ENCODE measurements around the gene MRPL38.
"Not testable (repeated sequence)": the region's sequence is repeated elsewhere in the genome, so short reads cannot be mapped to it uniquely, and the experiment has no call there.

The MRPL38 gene

GRCh38 chr17:75868730-75869281 is 35.9 kb downstream of the MRPL38 start:
- WGBS, 2 donors (ENCODE audit: extremely low coverage in 2 of 2, insufficient read length in 2 of 2, insufficient replicate concordance in 1 of 2) = no CpG with 5 or more reads among the region's 12 CpGs
- not testable (repeated sequence) for H2AK5ac ChIP-seq (ENCODE audit: low read depth, low read length); H4K91ac ChIP-seq (ENCODE audit: low read depth, low read length, poor library complexity)

GRCh38 chr17:75865404-75866188 is 39.1 kb downstream of the MRPL38 start:
- H4K91ac ChIP-seq (ENCODE audit: low read depth, low read length, poor library complexity); H3K4me3 ChIP-seq (ENCODE audit: low read length in 2 of 2); H3K4me2 ChIP-seq (ENCODE audit: insufficient read depth, low read length, poor library complexity, severe bottlenecking); H3K27me3 ChIP-seq (ENCODE audit: control insufficient read depth in 3 of 3, insufficient read depth in 3 of 3, low read depth in 1 of 3, low read length in 3 of 3); H2BK15ac ChIP-seq (ENCODE audit: low read length); H3K23ac ChIP-seq (ENCODE audit: low read depth, low read length, poor library complexity); H3K9ac ChIP-seq (ENCODE audit: low read depth, low read length, poor library complexity); H4K8ac ChIP-seq (ENCODE audit: low read depth, low read length); H3K14ac ChIP-seq (ENCODE audit: low read length); H2BK120ac ChIP-seq (ENCODE audit: low read depth, low read length); H2BK5ac ChIP-seq (ENCODE audit: low read length); H3K79me1 ChIP-seq (ENCODE audit: low read depth, low read length); DNase-seq (ENCODE audit: low spot score); H3K36me3 ChIP-seq (replicated peaks in 1 of 2; ENCODE audit: control insufficient read depth in 2 of 2, insufficient read depth in 2 of 2, low read length in 2 of 2); H2BK12ac ChIP-seq (ENCODE audit: low read length); H3K9me3 ChIP-seq (replicated peaks in 1 of 2; ENCODE audit: control insufficient read depth in 2 of 2, insufficient read depth in 1 of 2, low read depth in 1 of 2, low read length in 2 of 2); H3K4ac ChIP-seq (ENCODE audit: low read length); H3K27ac ChIP-seq (replicated peaks; ENCODE audit: low read length): not testable (repeated sequence)
- WGBS, 2 donors (ENCODE audit: extremely low coverage in 2 of 2, insufficient read length in 2 of 2, insufficient replicate concordance in 1 of 2) = no CpG with 5 or more reads among the region's 17 CpGs
- Histone ChIP-seq H3K18ac (ENCODE audit: low read length) (peak overlapping the region; percentile 88), H2AFZ (ENCODE audit: low read length) (peak overlapping the region; percentile 32), H2AK5ac (ENCODE audit: low read depth, low read length) (peak overlapping the region; percentile 35), H3K4me1 (ENCODE audit: control insufficient read depth in 2 of 2, insufficient read depth in 1 of 2, low read depth in 1 of 2, low read length in 2 of 2) (peaks cover 7 to 21% of the 10 kb centered on the region in 2 donors)

More at GRCh38 chr17:75868730-75869281, 35.9 kb downstream of the MRPL38 start:
- H3K23ac ChIP-seq (ENCODE audit: low read depth, low read length, poor library complexity); H4K8ac ChIP-seq (ENCODE audit: low read depth, low read length); H3K36me3 ChIP-seq (replicated peaks in 1 of 2; ENCODE audit: control insufficient read depth in 2 of 2, insufficient read depth in 2 of 2, low read length in 2 of 2); H2BK12ac ChIP-seq (ENCODE audit: low read length); H3K4me3 ChIP-seq (ENCODE audit: low read length in 2 of 2); H3K4ac ChIP-seq (ENCODE audit: low read length); H3K4me2 ChIP-seq (ENCODE audit: insufficient read depth, low read length, poor library complexity, severe bottlenecking); H3K79me1 ChIP-seq (ENCODE audit: low read depth, low read length); H3K27me3 ChIP-seq (ENCODE audit: control insufficient read depth in 3 of 3, insufficient read depth in 3 of 3, low read depth in 1 of 3, low read length in 3 of 3); H2BK15ac ChIP-seq (ENCODE audit: low read length); H3K27ac ChIP-seq (replicated peaks; ENCODE audit: low read length); H3K14ac ChIP-seq (ENCODE audit: low read length); DNase-seq (ENCODE audit: low spot score); H3K9ac ChIP-seq (ENCODE audit: low read depth, low read length, poor library complexity); H2BK5ac ChIP-seq (ENCODE audit: low read length); H3K9me3 ChIP-seq (replicated peaks in 1 of 2; ENCODE audit: control insufficient read depth in 2 of 2, insufficient read depth in 1 of 2, low read depth in 1 of 2, low read length in 2 of 2); H2BK120ac ChIP-seq (ENCODE audit: low read depth, low read length); H3K18ac ChIP-seq (ENCODE audit: low read length): not testable (repeated sequence)
- Histone ChIP-seq H2AFZ (ENCODE audit: low read length) (peak overlapping the region; percentile 82), H3K4me1 (ENCODE audit: control insufficient read depth in 2 of 2, insufficient read depth in 1 of 2, low read depth in 1 of 2, low read length in 2 of 2) (peaks cover 9 to 29% of the 10 kb centered on the region in 2 donors)

- H2BK15ac ChIP-seq (ENCODE audit: low read length); H4K91ac ChIP-seq (ENCODE audit: low read depth, low read length, poor library complexity); H2BK120ac ChIP-seq (ENCODE audit: low read depth, low read length); H3K27ac ChIP-seq (replicated peaks; ENCODE audit: low read length); H3K79me1 ChIP-seq (ENCODE audit: low read depth, low read length); H3K9me3 ChIP-seq (replicated peaks in 1 of 2; ENCODE audit: control insufficient read depth in 2 of 2, insufficient read depth in 1 of 2, low read depth in 1 of 2, low read length in 2 of 2); H3K9ac ChIP-seq (ENCODE audit: low read depth, low read length, poor library complexity); H3K4me2 ChIP-seq (ENCODE audit: insufficient read depth, low read length, poor library complexity, severe bottlenecking); H3K27me3 ChIP-seq (ENCODE audit: control insufficient read depth in 3 of 3, insufficient read depth in 3 of 3, low read depth in 1 of 3, low read length in 3 of 3); H3K14ac ChIP-seq (ENCODE audit: low read length); H3K36me3 ChIP-seq (replicated peaks in 1 of 2; ENCODE audit: control insufficient read depth in 2 of 2, insufficient read depth in 2 of 2, low read length in 2 of 2); H4K8ac ChIP-seq (ENCODE audit: low read depth, low read length); DNase-seq (ENCODE audit: low spot score); H2BK5ac ChIP-seq (ENCODE audit: low read length); H2BK12ac ChIP-seq (ENCODE audit: low read length); H3K4me3 ChIP-seq (ENCODE audit: low read length in 2 of 2); H3K23ac ChIP-seq (ENCODE audit: low read depth, low read length, poor library complexity); H3K4ac ChIP-seq (ENCODE audit: low read length); H3K18ac ChIP-seq (ENCODE audit: low read length): not testable (repeated sequence)
- Histone ChIP-seq H2AFZ (ENCODE audit: low read length) (peak overlapping the region; percentile 73), H3K4me1 (ENCODE audit: control insufficient read depth in 2 of 2, insufficient read depth in 1 of 2, low read depth in 1 of 2, low read length in 2 of 2) (peaks cover 7 to 20% of the 10 kb centered on the region in 2 donors), H2AK5ac (ENCODE audit: low read depth, low read length) (peak overlapping the region; percentile 35)
- no CpG with 5 or more reads among the region's 4 CpGs for WGBS, 2 donors (ENCODE audit: extremely low coverage in 2 of 2, insufficient read length in 2 of 2, insufficient replicate concordance in 1 of 2)
Measured at GRCh38 chr17:75864887-75865286, 39.8 kb downstream of the MRPL38 start.

DNA sequence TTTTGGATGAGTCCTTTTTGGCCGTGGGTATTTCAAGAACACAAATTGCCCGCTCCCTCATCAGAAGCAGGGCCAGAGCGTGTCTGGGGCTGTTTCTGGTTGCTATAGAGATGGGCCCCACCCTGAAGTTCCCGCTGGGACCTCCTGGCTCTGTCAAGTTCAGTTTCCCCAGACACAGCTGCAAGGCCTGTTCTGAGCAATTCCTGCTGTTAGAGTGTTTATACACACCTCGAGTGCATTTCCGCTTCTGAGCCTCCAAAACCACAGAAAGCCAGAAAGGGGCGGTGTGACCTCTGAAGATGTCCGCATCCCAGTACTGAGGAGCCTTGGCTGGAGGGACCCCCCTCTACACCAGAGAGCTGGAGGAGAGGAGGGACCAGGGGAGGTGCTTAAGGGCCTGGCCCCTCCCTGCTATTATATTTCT is 40.2 kb downstream of the MRPL38 start:
- H4K8ac ChIP-seq (ENCODE audit: low read depth, low read length) = no peak overlapping the region
- H3K27ac ChIP-seq (replicated peaks; ENCODE audit: low read length) = no peak overlapping the region
- no peaks in the 10 kb centered on the region for H3K36me3 ChIP-seq (replicated peaks in 1 of 2; ENCODE audit: control insufficient read depth in 2 of 2, insufficient read depth in 2 of 2, low read length in 2 of 2)
- no peak overlapping the region for H4K91ac ChIP-seq (ENCODE audit: low read depth, low read length, poor library complexity)
- no peak for DNase-seq (ENCODE audit: low spot score)
- no peak overlapping the region for H3K9ac ChIP-seq (ENCODE audit: low read depth, low read length, poor library complexity)
- H3K4me3 ChIP-seq (ENCODE audit: low read length in 2 of 2) = no peak overlapping the region
- H3K27me3 ChIP-seq (ENCODE audit: control insufficient read depth in 3 of 3, insufficient read depth in 3 of 3, low read depth in 1 of 3, low read length in 3 of 3) = no peaks in the 10 kb centered on the region
- no peak overlapping the region for H3K18ac ChIP-seq (ENCODE audit: low read length)
- no peak overlapping the region for H2BK15ac ChIP-seq (ENCODE audit: low read length)
- peaks cover 5 to 17% of the 10 kb centered on the region in 2 donors for H3K4me1 ChIP-seq (ENCODE audit: control insufficient read depth in 2 of 2, insufficient read depth in 1 of 2, low read depth in 1 of 2, low read length in 2 of 2)
- no peak overlapping the region for H3K14ac ChIP-seq (ENCODE audit: low read length)
- H3K4ac ChIP-seq (ENCODE audit: low read length) = no peak overlapping the region
- no peaks in the 10 kb centered on the region for H3K79me1 ChIP-seq (ENCODE audit: low read depth, low read length)
- no peak overlapping the region for H3K4me2 ChIP-seq (ENCODE audit: insufficient read depth, low read length, poor library complexity, severe bottlenecking)
- no CpG with 5 or more reads among the region's 8 CpGs for WGBS, 2 donors (ENCODE audit: extremely low coverage in 2 of 2, insufficient read length in 2 of 2, insufficient replicate concordance in 1 of 2)
- peak overlapping the region; percentile 73 for H2AFZ ChIP-seq (ENCODE audit: low read length)
- no peak overlapping the region for H3K23ac ChIP-seq (ENCODE audit: low read depth, low read length, poor library complexity)
- no peak overlapping the region for H2AK5ac ChIP-seq (ENCODE audit: low read depth, low read length)
- H2BK5ac ChIP-seq (ENCODE audit: low read length) = no peak overlapping the region
- peaks cover 0 to 2% of the 10 kb centered on the region in 2 donors for H3K9me3 ChIP-seq (replicated peaks in 1 of 2; ENCODE audit: control insufficient read depth in 2 of 2, insufficient read depth in 1 of 2, low read depth in 1 of 2, low read length in 2 of 2)
- no peak overlapping the region for H2BK12ac ChIP-seq (ENCODE audit: low read length)
- H2BK120ac ChIP-seq (ENCODE audit: low read depth, low read length) = no peak overlapping the region

Measured in neuronal stem cell (in vitro differentiated cells).